HG03354 (cell line): Measurements from ENCODE around the gene AGPAT3.

Experiments
- ATAC-seq: cut with Tn5 transposase; IDR thresholded peaks from one replicate; pipeline ENCODE4 v1.9.1; 2021; ENCODE audit warnings: mild to moderate bottlenecking; ENCODE audit not compliant: unreplicated experiment, poor library complexity, severe bottlenecking

The AGPAT3 gene

GRCh38 chr21:43900078-43900385 lies 35.0 kb downstream of the AGPAT3 start:
- ATAC-seq: no peak

GRCh38 chr21:43900690-43901089 lies 35.7 kb downstream of the AGPAT3 start:
- ATAC-seq: no peak

- no peak for ATAC-seq
These were observed 37.4 kb downstream of the AGPAT3 start for GRCh38 chr21:43902441-43902840.

- no peak for ATAC-seq
These were observed 38.5 kb downstream of the AGPAT3 start for GRCh38 chr21:43903451-43904091.

DNA sequence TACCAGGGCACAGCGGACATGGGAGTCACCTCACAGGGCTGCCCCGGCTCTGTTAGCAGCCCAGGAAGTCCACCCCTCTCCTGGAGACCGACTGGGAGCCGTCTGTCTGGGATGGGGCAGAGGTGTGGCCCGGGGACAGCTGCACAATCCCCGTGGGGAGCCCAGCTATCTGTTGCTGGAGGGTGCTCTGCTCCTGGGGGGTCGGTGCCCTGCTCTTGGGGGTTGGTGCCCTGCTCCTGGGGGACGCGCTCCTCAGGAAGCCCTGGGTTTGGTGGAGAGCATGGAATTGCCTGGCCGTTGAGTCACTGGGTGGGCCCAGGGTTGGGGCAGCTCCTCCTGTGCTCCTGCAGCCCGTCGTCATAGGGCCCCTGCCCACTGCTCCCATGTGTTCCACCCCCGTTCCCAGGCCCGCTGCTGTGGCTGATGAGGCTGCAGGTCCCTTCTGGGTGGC lies 39.3 kb downstream of the AGPAT3 start:
- ATAC-seq: no peak

DNA sequence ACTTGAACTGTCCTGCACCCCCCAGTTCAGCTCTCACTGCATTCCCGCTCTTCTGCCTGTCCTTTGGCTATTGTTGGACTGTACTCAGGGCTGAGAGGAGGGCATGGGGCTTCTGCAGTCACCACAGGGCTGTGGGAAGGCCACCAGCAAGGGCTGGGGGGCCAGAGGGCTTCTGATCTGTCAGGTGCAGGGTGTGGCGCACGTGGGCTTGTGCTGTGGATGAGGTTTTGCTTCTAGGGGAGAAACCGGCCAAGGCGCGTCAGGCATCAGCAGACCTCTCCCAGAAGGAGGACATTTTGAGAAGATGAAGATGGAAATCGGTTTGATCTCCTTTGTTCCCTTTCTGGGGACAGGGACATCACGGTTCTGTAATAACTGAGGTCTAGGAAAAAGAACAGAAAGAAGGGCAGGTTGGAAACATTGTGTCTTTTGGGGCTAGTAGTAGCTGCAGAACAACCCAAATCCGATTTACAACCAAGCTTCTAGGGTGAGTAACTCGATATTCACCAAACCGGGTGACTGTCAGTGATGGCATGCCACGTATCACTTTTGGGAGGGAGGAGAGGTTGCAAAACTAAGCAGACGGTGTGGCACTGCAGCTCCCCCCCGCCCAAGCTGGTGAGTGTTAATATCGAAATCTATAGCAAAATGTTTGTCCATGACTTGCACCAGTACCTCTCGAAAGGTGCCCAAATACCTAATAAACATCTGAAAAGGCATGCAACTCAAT lies 40.9 kb downstream of the AGPAT3 start:
- ATAC-seq: no peak

DNA sequence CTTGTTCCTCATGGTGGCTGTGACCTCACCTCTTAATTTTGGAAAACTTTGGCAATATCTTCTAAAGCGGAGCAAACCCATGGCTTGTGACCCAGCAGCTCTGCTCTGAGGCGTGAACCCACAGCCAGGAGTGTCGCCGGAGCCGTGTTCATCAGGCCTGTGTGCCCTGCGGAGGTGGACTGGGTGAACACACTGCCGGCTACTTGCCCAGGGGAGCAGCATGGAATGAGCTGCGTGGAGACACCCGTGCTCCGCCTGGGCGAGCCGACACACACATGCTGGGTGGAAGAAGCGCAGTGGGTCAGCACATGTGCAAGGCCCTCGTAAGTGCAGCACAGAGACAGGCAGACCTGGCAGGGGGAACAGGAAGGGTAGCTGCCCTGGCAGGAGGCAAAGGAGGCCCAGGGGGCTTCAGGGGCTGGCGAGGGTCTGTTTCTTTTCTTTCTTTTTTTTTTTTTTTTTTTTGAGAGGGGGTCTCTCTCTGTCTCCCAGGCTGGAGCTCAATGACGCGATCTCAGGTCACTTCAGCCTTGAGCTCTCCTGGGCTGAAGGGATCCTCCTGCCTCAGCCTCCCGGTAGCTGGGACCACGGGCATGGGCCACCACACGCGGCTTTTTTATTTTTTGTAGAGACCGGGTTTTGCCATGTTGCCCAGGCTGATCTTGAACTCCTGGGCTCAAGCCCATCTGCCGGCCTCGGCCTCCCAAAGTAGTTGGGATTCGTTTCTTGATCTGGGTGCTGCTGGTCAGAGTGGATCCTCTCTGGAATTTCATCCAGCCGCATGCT lies 41.8 kb downstream of the AGPAT3 start:
- ATAC-seq: no peak

- no peak for ATAC-seq
These were observed 42.7 kb downstream of the AGPAT3 start for GRCh38 chr21:43907751-43908150.

GRCh38 chr21:43908167-43908566 lies 43.1 kb downstream of the AGPAT3 start:
- no peak for ATAC-seq

- no peak for ATAC-seq
These were observed 44.8 kb downstream of the AGPAT3 start for GRCh38 chr21:43909741-43910400.

DNA sequence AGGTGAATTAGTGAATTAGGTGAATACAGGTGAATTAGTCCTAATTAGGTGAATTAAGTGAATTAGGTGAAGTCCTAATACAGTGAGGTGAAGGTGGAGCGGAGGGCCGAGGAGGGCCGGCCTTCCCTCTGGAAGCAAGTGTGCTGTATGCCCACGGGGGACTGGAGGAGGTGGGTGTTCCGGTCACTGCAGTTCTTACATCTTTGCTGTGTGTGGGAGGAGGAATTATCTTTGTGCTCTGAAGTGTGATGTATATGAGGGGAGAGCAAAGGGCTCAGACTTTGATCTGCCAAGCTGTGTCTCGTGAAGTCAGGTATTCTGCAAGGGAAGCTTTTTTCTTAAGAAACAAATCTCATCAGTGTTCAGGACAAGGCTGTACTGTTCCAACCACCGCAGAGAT lies 45.4 kb downstream of the AGPAT3 start:
- no peak for ATAC-seq

GRCh38 chr21:43911015-43911934 lies 46.3 kb downstream of the AGPAT3 start:
- no peak for ATAC-seq

DNA sequence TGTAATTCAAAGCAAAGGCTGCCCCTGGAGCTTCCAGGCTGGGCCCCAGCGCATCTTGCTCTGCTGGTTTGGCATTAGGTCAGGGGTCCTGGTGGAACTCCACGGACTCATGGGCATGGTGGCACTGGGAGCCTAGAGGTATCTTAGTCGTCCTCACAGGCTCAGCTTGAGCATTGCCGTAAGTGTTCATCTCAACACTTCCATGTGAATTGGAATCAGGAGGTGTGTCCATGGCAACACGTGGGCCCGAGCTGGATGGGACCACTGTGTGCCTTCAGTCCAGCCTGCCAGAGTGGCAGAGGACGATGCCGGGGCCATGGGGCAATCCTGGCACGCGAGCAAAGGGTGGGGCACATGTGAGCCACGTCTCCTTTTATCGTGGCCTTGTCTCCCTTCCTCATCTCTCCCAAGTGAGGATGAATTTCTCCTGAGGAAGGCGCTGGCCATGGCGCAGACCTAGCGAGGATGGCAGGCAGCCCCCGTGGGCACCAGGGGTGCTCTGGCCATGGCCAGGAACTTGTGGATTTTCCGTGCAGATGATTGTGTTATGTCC lies 47.0 kb downstream of the AGPAT3 start:
- ATAC-seq: no peak

- no peak for ATAC-seq
These were observed 47.5 kb downstream of the AGPAT3 start for GRCh38 chr21:43912500-43912899.

DNA sequence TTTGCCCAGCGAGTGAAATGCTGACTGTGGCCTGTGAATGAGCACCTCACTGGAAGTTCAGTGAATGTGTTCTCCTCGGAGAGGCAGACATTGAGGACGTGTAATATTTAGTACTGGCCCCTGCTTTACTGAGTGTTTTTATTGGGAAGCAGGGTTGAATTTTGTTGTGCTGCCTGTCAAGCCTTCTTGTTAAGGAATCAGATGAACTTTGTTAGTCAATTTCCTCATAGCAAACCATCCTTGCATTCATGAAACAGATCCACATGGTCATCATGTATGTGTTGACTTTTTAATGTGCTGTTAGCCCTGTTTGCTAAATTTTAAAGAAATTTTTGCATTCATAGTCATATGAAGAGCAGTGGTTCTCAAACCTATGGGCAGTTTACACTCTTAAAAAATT lies 47.9 kb downstream of the AGPAT3 start:
- ATAC-seq: no peak

- no peak for ATAC-seq
These were observed 48.9 kb downstream of the AGPAT3 start for GRCh38 chr21:43913928-43914327.

GRCh38 chr21:43916076-43916475 lies 51.1 kb downstream of the AGPAT3 start:
- no peak for ATAC-seq

GRCh38 chr21:43916691-43917514 lies 51.9 kb downstream of the AGPAT3 start:
- ATAC-seq: peak; percentile 38
